ENCODE results near the gene MEF2D.

MEF2D gene

DNA sequence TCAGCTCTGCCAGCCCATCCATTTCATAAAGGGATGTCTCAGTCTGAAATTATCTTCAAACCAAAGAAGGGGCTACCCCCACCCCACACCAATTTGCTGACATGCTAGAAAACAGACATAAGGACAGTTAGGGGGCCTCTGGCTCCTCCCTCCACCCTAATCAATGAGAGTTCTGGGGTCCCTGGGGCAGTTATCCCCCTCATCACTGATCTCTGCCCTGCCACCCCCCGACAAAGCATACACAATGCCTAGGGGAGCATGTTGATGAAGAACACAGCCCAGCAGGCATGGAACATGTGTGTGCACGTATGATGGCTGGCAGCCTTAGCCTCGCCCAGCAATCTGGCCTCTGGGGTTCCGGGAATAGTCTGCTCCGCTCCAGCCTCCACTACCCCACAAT, 72.6 kb downstream of the MEF2D start:
- TF ChIP-seq, protein P1, sequence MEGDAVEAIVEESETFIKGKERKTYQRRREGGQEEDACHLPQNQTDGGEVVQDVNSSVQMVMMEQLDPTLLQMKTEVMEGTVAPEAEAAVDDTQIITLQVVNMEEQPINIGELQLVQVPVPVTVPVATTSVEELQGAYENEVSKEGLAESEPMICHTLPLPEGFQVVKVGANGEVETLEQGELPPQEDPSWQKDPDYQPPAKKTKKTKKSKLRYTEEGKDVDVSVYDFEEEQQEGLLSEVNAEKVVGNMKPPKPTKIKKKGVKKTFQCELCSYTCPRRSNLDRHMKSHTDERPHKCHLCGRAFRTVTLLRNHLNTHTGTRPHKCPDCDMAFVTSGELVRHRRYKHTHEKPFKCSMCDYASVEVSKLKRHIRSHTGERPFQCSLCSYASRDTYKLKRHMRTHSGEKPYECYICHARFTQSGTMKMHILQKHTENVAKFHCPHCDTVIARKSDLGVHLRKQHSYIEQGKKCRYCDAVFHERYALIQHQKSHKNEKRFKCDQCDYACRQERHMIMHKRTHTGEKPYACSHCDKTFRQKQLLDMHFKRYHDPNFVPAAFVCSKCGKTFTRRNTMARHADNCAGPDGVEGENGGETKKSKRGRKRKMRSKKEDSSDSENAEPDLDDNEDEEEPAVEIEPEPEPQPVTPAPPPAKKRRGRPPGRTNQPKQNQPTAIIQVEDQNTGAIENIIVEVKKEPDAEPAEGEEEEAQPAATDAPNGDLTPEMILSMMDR (IDR thresholded peaks at IDR 0.05; ENCODE audit: control insufficient read depth, insufficient read depth, low read depth, low read length, missing control alignments) = no peak
- H3K4me3 ChIP-seq (ENCODE audit: control insufficient read depth, low read depth, low read length) = no peak overlapping the region

DNA sequence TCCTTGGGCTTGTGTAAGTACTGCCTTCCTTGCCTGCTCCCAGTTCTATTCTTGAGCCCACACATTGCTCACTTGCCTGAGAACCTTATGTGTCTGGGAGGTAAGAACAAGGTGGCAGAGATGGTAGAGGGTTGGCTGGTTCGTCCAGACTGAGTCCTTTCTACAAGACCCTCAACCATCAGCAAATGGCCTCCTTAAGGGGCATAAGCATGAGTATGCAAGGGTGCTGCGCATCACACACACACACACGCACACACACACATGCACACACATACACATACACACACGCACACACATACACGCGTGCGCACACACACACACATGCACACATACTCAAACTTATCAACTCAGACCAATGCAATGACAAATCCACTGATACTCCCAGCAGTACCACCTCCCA, 74.6 kb downstream of the MEF2D start:
- no peak for DNase-seq (ENCODE audit: low read depth)
- TF ChIP-seq, protein P1 (IDR thresholded peaks at IDR 0.05; ENCODE audit: control insufficient read depth, insufficient read depth, low read depth, low read length, missing control alignments) = no peak
- no peak overlapping the region for H3K4me3 ChIP-seq (ENCODE audit: control insufficient read depth, low read depth, low read length)

More for the DNA sequence above, 72.6 kb downstream of the MEF2D start:
- DNase-seq (ENCODE audit: low read depth) = no peak

DNA sequence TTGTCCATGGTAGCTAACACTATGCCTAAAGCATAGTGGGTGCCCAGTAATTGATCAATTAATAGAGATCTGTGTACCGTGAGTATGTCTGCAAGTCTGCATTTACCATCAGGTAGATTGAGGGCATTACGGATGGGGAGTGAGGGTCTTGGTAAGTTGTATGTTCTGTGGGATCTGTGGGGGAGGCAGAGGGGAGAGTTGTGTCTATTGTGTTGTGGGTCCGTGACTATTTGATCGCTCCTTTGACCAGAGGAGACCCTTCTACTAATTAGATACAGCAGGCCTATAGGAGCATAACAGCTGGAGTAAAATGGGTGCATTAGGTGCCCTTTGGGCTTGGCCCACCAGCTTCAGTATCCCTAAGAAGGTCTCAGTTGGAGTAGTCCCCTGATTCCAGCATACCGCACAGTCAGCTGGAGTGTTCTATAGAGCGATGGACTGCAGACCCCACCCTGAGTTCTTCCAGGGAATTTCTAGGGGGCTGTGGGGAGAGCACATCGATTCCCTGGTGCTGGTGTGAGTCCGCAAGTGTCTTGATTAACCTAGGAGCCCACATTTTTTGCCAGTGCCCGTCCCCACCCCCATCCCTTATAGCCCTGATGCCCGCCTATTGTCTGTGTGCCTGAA, 75.7 kb downstream of the MEF2D start:
- TF ChIP-seq, protein P1 (IDR thresholded peaks at IDR 0.05; ENCODE audit: control insufficient read depth, insufficient read depth, low read depth, low read length, missing control alignments) = no peak
- no peak for DNase-seq (ENCODE audit: low read depth)
- H3K4me3 ChIP-seq (ENCODE audit: control insufficient read depth, low read depth, low read length) = no peak overlapping the region

DNA sequence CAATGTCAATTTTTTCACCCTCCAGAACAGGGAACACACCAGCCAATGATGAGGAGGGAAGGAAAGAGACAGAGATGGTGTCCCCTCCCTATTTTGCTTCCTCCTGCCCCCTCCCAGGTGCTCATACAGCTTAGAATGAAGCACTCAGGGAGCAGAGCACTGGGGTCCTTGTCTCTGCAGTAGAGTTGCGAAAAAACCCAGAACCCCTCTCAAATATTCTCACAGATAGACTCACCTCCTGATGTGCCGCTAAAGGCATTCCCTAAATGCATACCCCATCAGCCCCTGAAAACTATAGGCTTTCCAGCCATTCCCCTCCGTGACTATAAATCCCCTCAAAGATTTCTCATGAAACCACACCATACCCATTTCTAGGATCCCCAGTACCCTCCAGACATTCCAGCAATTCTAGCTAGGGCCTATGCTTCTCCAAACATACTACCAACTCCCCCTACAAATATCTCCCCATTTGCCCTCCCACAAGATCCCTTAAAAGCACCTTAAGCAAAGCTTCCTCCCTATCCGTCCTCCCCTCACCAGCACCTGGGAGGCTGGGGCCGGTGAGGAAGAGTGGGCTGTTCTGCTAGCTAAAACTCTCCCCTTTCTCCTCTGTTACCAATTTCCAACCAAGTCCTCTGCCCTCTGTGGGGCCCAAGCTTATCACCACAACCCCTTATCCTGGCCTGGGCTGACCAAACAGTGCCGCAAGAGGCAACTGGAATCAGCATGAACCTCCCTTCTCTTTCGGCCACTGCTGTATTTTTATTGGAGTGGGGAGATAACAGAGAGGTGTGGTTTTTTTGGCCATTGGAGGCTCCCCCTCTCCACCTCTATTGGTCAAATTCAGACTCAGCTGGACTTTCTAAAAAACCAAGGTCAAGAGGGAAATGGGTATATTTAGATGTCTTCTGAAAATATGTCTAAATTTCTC, 76.9 kb downstream of the MEF2D start:
- TF ChIP-seq, protein P1 (IDR thresholded peaks at IDR 0.05; ENCODE audit: control insufficient read depth, insufficient read depth, low read depth, low read length, missing control alignments) = no peak
- DNase-seq (ENCODE audit: low read depth) = no peak
- H3K4me3 ChIP-seq (ENCODE audit: control insufficient read depth, low read depth, low read length) = no peak overlapping the region

DNA sequence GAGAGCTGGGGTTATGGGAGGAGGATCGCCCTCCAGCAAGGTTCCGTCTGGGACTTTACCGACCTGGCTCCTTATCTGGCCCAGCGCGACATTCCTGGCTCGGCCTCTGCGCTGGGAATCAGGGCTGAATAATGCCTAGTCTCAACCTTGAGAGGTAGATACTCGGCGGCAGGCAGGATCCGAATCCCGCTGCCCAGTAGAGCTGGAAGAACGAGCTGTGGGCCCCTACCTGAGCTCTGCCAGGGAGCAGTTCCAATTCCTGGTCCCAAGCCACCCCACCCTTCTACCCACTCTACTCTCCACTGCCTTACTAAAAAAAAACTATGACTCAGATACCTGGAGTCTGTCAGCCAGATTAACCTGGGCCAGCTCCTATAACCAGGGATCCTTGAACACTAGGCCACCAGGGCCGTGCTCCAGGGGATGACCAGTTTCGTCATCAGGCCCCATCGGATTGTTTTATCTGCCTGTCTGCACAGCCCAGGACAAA, 77.9 kb downstream of the MEF2D start:
- DNase-seq (ENCODE audit: low read depth) = no peak
- no peak overlapping the region for H3K4me3 ChIP-seq (ENCODE audit: control insufficient read depth, low read depth, low read length)
- TF ChIP-seq, protein P1 (IDR thresholded peaks at IDR 0.05; ENCODE audit: control insufficient read depth, insufficient read depth, low read depth, low read length, missing control alignments) = no peak

DNA sequence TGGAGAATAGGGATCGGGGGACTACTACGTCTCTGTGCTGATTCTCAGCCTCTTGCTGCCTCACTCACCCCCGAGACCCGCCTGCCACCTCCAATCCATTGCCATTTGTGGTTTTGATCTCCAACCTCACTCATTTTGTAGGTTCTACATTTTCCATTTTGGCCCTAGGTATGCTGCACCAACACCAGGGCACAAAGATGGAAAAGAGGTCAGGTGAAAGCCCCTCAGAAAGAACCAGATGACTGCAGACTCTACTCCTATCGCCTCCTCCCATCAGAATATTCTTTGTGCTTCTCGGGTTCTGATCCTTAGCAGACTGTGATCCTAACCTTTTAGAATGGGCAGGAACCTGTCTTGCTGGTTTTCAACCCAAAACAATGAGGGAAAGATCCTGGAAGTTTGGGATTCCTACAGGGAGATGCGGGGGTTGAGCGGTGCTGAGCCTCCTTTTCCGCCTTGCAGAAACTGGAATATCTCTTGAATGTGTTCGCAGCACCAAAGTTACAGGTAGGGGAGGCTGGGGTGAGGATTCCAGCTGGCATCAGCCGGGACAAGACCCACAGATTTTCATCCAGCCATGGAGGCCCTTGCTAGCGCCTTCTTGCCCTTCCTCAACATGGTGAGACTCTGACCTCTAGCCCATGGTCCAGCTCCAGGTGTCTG, 78.5 kb downstream of the MEF2D start:
- no peak for DNase-seq (ENCODE audit: low read depth)
- no peak overlapping the region for H3K4me3 ChIP-seq (ENCODE audit: control insufficient read depth, low read depth, low read length)
- TF ChIP-seq, protein P1 (IDR thresholded peaks at IDR 0.05; ENCODE audit: control insufficient read depth, insufficient read depth, low read depth, low read length, missing control alignments) = no peak
